Measurements from ENCODE around the gene GRAMD4. TPM values are rescaled to one million over a fixed set of nuclear protein-coding genes. Genes with fewer than 3 reads are reported as not detected.

The GRAMD4 gene
- total RNA-seq, 1 donor: 11.7 TPM

- no peak for DNase-seq (ENCODE audit: low read depth)
- no peak for TF ChIP-seq CTCF (IDR thresholded peaks at IDR 0.05; ENCODE audit: insufficient read depth, low read length)
- H3K4me3 ChIP-seq (ENCODE audit: low read depth, low read length): no peak overlapping the region
These were observed 7.0 kb downstream of the GRAMD4 start for GRCh38 chr22:46626911-46627805.

GRCh38 chr22:46627806-46628482 lies 7.8 kb downstream of the GRAMD4 start:
- DNase-seq (ENCODE audit: low read depth): no peak
- no peak overlapping the region for H3K4me3 ChIP-seq (ENCODE audit: low read depth, low read length)
- TF ChIP-seq CTCF (IDR thresholded peaks at IDR 0.05; ENCODE audit: insufficient read depth, low read length): no peak

- H3K4me3 ChIP-seq (ENCODE audit: low read depth, low read length): no peak overlapping the region
- no peak for DNase-seq (ENCODE audit: low read depth)
- TF ChIP-seq CTCF (IDR thresholded peaks at IDR 0.05; ENCODE audit: insufficient read depth, low read length): no peak
These were observed 8.6 kb downstream of the GRAMD4 start for GRCh38 chr22:46628756-46629155.

- H3K4me3 ChIP-seq (ENCODE audit: low read depth, low read length): no peak overlapping the region
- TF ChIP-seq CTCF (IDR thresholded peaks at IDR 0.05; ENCODE audit: insufficient read depth, low read length): no peak
- no peak for DNase-seq (ENCODE audit: low read depth)
These were observed 9.1 kb downstream of the GRAMD4 start for GRCh38 chr22:46629291-46629690.

- H3K4me3 ChIP-seq (ENCODE audit: low read depth, low read length): no peak overlapping the region
- no peak for DNase-seq (ENCODE audit: low read depth)
- no peak for TF ChIP-seq CTCF (IDR thresholded peaks at IDR 0.05; ENCODE audit: insufficient read depth, low read length)
These were observed 10.9 kb downstream of the GRAMD4 start for GRCh38 chr22:46631113-46631512.

- TF ChIP-seq CTCF (IDR thresholded peaks at IDR 0.05; ENCODE audit: insufficient read depth, low read length): no peak
These were observed 12.6 kb downstream of the GRAMD4 start for GRCh38 chr22:46632646-46633249.

More at GRCh38 chr22:46632646-46633249, 12.6 kb downstream of the GRAMD4 start:
- H3K4me3 ChIP-seq (ENCODE audit: low read depth, low read length): no peak overlapping the region
- no peak for DNase-seq (ENCODE audit: low read depth)
